ENCODE results near the gene PTPRD.

Gene PTPRD

DNA sequence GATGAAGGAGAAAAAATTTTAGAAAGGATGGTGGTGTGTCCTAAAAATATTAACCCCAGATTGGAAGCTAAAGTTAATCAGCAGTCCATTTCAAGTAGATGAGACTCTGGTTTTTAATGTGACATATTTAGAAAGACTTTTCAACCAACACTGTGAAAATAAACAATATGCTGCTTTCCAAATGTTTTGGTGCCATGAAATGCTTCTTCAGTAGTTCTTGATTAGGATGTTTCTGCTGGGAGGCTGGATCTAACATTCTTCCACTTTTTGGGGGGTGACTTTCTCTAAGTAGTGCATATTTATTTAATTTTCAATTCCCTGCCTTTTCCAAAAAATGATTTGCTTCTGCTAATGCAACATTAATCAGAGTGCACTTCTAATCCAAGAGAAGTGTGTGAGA is 2219.9 kb downstream of the PTPRD start:
- in situ Hi-C loops (cut with MboI; ENCODE audit: low pct_unique_long_range_greater_than_20kb, low sequenced_read_pairs, unreplicated experiment), result no loop called here
- TF ChIP-seq, protein P1, sequence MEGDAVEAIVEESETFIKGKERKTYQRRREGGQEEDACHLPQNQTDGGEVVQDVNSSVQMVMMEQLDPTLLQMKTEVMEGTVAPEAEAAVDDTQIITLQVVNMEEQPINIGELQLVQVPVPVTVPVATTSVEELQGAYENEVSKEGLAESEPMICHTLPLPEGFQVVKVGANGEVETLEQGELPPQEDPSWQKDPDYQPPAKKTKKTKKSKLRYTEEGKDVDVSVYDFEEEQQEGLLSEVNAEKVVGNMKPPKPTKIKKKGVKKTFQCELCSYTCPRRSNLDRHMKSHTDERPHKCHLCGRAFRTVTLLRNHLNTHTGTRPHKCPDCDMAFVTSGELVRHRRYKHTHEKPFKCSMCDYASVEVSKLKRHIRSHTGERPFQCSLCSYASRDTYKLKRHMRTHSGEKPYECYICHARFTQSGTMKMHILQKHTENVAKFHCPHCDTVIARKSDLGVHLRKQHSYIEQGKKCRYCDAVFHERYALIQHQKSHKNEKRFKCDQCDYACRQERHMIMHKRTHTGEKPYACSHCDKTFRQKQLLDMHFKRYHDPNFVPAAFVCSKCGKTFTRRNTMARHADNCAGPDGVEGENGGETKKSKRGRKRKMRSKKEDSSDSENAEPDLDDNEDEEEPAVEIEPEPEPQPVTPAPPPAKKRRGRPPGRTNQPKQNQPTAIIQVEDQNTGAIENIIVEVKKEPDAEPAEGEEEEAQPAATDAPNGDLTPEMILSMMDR (IDR thresholded peaks at IDR 0.05; ENCODE audit: extremely low read depth, insufficient read depth, missing control alignments), result no peak
- DNase-seq (ENCODE audit: low spot score), result no peak

DNA sequence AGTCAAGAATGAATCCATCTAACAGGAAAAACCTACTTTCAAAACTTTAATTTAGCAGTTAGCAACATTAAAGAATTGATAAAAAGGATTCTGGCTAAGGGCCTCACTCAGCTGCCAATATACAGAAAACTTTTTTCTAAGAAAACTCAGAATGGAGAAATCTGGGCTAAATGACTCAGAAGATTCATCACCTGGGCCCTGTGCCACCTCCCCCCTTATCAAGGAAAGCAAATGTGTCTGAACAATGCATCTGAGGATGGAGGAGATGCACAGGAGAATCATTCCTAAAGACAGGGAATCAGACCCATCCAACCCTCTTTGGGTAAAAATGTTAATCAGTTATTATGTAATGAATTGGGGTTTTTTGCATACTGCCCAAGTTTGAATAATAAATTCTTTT is 2221.2 kb downstream of the PTPRD start:
- in situ Hi-C loops (cut with MboI; ENCODE audit: low pct_unique_long_range_greater_than_20kb, low sequenced_read_pairs, unreplicated experiment), result no loop called here

DNA sequence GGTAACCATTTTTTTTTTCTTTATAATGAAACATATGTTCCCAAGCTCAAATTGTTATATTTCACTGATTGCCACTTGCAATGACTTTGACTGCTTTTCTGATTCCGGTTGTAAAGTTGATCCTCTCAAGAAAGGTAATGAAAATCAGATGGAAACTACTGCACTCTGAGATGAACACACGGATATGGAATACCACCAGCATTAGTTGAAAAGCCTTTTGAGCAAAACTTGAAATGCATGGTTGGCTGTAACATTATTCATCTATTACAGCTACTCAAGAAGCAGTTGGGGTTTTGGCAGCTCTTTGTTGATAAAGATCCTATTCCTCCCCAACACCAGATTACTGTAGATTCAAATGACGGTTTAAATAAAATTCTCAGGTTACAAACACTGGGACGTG is 2221.7 kb downstream of the PTPRD start:
- TF ChIP-seq, protein P1 (IDR thresholded peaks at IDR 0.05; ENCODE audit: extremely low read depth, insufficient read depth, missing control alignments), result no peak
- in situ Hi-C loops (cut with MboI; ENCODE audit: low pct_unique_long_range_greater_than_20kb, low sequenced_read_pairs, unreplicated experiment), result no loop called here
- no peak for DNase-seq (ENCODE audit: low spot score)

More for the DNA sequence above, 2221.2 kb downstream of the PTPRD start:
- TF ChIP-seq, protein P1 (IDR thresholded peaks at IDR 0.05; ENCODE audit: extremely low read depth, insufficient read depth, missing control alignments), result no peak
- no peak for DNase-seq (ENCODE audit: low spot score)

DNA sequence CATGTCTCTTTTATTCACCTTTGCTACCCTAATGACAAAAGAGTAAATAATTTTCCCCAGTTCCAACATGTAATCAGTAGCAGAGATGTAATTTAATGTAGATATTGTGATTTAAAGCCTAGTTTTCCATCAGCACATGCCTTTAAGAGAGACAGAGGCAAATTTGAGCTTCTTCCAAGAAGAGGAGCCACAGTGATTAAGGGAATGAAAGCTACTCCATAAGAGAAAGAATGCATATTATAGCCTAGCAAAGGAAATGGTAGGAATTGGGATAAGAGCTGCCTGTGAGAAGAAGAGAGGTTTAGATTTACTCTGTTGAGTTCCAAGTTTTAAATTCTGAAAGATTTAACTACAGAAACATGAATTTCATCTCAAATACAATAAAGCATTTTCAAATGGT is 2222.2 kb downstream of the PTPRD start:
- in situ Hi-C loops (cut with MboI; ENCODE audit: low pct_unique_long_range_greater_than_20kb, low sequenced_read_pairs, unreplicated experiment), result no loop called here
- TF ChIP-seq, protein P1 (IDR thresholded peaks at IDR 0.05; ENCODE audit: extremely low read depth, insufficient read depth, missing control alignments), result no peak
- DNase-seq (ENCODE audit: low spot score), result no peak

DNA sequence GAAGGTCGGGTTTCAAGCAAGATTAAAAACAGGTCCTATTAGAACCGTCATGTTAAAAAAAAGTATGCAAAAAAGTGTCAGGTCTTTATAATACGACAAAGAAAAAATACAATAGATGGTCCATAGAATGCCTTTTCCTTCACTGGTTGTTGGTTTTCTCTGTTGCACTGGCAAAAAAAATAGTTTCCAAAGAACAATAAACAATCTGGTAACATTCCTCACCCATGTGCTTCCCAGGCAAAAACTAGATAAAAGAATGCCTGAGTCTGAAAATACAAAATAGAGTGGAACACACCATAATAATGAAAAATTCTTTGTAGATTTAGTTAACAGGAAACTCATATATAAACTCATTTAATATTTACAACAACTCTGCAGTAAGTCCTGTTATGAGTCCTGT is 2223.3 kb downstream of the PTPRD start:
- TF ChIP-seq, protein P1 (IDR thresholded peaks at IDR 0.05; ENCODE audit: extremely low read depth, insufficient read depth, missing control alignments), result no peak
- DNase-seq (ENCODE audit: low spot score), result no peak
- in situ Hi-C loops (cut with MboI; ENCODE audit: low pct_unique_long_range_greater_than_20kb, low sequenced_read_pairs, unreplicated experiment), result no loop called here

DNA sequence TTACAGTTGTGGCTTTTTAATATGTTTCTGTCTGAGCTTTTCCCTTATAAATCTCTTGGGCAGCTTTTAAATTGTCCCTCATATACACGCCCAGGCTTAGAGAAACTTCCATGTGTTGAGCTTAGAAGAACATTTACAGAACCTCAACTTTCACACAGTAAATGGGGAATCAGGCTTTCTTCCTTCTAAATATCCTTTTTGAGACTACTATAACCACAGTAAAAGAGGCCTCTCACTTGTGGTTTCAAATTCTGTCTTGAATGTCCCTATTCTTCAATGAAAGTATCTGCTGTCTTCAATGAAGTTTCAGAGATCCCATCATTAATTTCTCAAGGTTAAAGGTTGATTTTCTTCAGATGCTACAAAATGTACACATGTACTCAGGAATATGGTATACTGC is 2224.7 kb downstream of the PTPRD start:
- TF ChIP-seq, protein P1 (IDR thresholded peaks at IDR 0.05; ENCODE audit: extremely low read depth, insufficient read depth, missing control alignments), result no peak
- no peak for DNase-seq (ENCODE audit: low spot score)
- in situ Hi-C loops (cut with MboI; ENCODE audit: low pct_unique_long_range_greater_than_20kb, low sequenced_read_pairs, unreplicated experiment), result no loop called here

DNA sequence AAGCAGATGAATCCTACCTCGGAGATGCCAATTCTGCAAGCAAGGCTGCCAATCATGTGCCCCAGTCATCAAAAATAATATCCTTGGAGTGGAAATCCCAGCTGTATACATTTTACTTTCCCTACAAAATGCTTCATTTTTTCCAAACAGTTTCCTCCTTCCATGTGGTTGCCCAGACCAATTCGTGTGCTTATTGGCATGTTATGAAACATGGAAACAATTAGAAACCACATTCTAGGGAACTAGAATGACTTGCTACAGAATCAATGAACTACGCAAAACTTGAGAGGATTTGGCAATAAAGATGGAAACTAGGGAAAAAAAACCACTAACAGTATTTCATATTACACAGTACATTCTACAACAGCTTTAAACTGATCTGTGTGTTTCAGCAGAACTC is 2228.7 kb downstream of the PTPRD start:
- TF ChIP-seq, protein P1 (IDR thresholded peaks at IDR 0.05; ENCODE audit: extremely low read depth, insufficient read depth, missing control alignments), result no peak
- in situ Hi-C loops (cut with MboI; ENCODE audit: low pct_unique_long_range_greater_than_20kb, low sequenced_read_pairs, unreplicated experiment), result no loop called here
- no peak for DNase-seq (ENCODE audit: low spot score)

Data from GM13977 (cell line).